Fibroblast of villous mesenchyme (primary cell): ENCODE measurements around the gene TMEM135. TPM values are rescaled to one million over a fixed set of nuclear protein-coding genes. Genes with fewer than 3 reads are reported as not detected.
"Not testable (repeated sequence)": the region's sequence is repeated elsewhere in the genome, so short reads cannot be mapped to it uniquely, and the experiment has no call there.

ENCODE experiments used
- DNase-seq: peaks from one replicate; pipeline ENCODE4 v3.0.0-alpha.2; 2010; ENCODE audit warnings: low read depth
- H3K4me3 ChIP-seq: 2 replicates; pipeline ENCODE4 v1.5.1; 2011; ENCODE audit warnings: low read depth, mild to moderate bottlenecking, low read length
- CTCF ChIP-seq: IDR thresholded peaks from 2 replicates; pipeline ENCODE4 v1.5.1; 2012; ENCODE audit warnings: low read depth, mild to moderate bottlenecking, low read length; ENCODE audit not compliant: insufficient read depth
- total RNA-seq: library from RNA; depleted of rRNA; stranded (reverse); fragments of >200 nt; gene quantifications from 2 replicates; pipeline ENCODE4 v1.2.3, GENCODE V29; 2012

Gene TMEM135
- total RNA-seq, 1 donor, result 35.4 TPM

DNA sequence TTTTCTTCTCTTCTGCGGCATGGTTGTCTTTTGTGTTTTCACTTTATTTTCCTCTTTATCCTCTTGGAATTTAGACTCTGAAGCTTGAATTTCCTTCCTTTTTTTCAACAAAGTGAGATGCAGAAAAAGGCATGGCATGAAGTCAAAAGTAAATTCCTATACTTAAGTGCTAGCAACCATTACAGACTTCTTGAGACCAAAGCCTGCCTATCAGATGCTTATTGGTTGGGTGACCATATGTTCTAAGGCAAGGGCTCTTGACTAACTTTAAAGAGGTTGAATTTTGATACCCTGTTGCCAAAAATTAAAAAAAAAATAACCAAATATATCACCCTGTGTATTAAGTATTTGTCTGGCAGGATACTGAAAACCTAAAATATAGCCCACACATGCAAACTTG lies 237.4 kb downstream of the TMEM135 start:
- TF ChIP-seq CTCF, result no peak
- no peak for DNase-seq
- no peak overlapping the region for H3K4me3 ChIP-seq

- H3K4me3 ChIP-seq, result no peak overlapping the region
- no peak for DNase-seq
- no peak for TF ChIP-seq CTCF
Observed at GRCh38 chr11:87280143-87280542, 242.4 kb downstream of the TMEM135 start.

- TF ChIP-seq CTCF, result peak; percentile 25
- H3K4me3 ChIP-seq, result no peak overlapping the region
- DNase-seq, result peak; percentile 85
Observed at GRCh38 chr11:87281496-87281895, 243.8 kb downstream of the TMEM135 start.

DNA sequence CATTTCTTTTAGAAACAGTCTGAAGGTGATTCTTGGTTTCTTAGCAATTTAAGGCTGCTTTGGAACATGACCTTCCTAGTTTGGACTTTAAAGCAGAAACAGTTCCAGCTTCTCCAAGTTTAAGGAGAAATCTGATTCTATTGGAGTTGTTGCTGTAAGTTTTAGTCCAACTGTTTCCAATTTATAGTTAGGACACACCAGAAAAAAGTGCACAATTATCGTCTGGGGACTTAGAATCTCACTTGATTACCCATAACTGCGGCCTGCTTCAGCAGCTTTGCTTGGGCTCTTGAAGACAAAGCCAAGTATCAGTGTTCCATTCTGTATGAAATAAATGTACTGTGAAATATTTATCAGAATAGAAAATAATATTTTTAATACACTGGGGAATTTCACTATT lies 246.6 kb downstream of the TMEM135 start:
- no peak overlapping the region for H3K4me3 ChIP-seq
- no peak for DNase-seq
- TF ChIP-seq CTCF, result no peak

DNA sequence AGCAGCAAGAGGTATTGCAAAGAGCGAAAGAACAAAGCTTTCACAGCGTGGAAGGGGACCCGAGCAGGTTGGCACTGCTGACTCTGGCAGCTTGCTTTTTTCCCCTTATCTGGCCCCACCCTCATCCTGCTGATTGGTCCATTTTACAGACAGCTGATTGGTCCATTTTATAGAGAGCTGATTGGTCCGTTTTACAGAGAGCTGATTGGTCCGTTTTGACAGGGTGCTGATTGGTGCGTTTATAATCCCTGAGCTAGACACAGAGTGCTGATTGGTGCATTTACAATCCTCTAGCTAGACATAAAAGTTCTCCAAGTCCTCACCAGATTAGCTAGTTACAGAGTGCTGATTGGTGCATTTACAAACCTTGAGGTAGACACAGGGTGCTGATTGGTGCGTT lies 247.9 kb downstream of the TMEM135 start:
- not testable (repeated sequence) for H3K4me3 ChIP-seq

DNA sequence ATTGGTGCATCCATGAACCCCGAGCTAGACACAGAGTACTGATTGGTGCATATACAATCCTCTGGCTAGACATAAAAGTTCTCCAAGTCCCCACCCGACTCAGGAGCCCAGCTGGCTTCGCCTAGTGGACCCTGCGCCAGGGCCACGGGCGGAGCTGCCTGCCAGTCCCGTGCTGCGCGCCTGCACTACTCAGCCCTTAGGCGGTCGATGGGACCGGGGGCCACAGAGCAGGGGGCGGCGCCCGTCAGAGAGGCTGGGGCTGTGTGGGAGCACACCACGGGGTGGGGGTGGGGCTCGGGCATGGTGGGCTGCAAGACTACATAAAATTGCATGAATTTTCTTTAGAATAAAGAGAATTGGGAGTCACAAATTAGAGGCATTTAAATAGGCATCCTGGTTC lies 248.6 kb downstream of the TMEM135 start:
- H3K4me3 ChIP-seq, result no peak overlapping the region
- DNase-seq, result no peak
- no peak for TF ChIP-seq CTCF

More for the DNA sequence above, 247.9 kb downstream of the TMEM135 start:
- not testable (repeated sequence) for DNase-seq

DNA sequence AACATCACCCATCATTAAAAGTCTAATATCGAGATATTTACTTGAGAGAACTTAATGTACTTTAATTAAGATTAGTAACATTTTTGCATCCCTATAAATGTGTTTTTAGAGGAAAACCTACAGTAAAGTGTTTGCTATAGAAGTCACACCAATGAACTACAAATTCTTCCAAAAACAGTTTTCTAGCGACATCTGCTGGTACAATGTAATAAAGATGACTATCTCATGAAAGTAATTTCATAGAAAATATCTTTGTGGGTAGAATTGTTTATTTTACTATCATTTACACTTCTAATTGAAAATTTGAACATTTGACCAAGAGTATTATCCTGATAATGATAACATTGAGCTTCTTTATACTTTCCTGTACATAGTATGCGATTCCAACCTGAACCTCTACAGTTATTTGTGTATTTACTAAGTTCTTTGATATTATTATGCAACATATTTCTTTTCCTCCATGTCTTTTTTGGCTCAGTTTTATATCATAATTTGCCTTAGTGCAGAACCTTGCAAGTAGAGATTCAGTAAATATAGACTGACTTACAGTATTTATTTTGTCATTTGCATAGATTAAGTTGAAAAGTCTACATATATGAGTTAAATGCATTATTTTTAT lies 252.7 kb downstream of the TMEM135 start:
- peak; percentile 51 for TF ChIP-seq CTCF
- no peak overlapping the region for H3K4me3 ChIP-seq
- DNase-seq, result peak; percentile 76

GRCh38 chr11:87292598-87292997 lies 254.9 kb downstream of the TMEM135 start:
- no peak overlapping the region for H3K4me3 ChIP-seq
- DNase-seq, result no peak
- TF ChIP-seq CTCF, result no peak
